D721Med (cell line): Measurements from ENCODE around the gene DOCK6.

Experiments
- DNase-seq: peaks from one replicate; pipeline ENCODE4 v3.0.0; 2011; ENCODE audit warnings: low spot score; ENCODE audit not compliant: insufficient read length
- FAIRE-seq: peaks from 2 replicates; lab custom pipeline; 2011; peaks lifted over from hg19 to GRCh38; lab: Jason Lieb, UNC
- CTCF ChIP-seq: IDR thresholded peaks from 2 replicates; pipeline ENCODE4 v1.5.1; 2012; ENCODE audit warnings: mild to moderate bottlenecking, control low read depth; ENCODE audit not compliant: insufficient read depth; ENCODE audit errors: missing control alignments

Gene DOCK6

GRCh38 chr19:11261971-11262839 lies at the start of gene DOCK6:
TSS of gene DOCK6 (minus strand) at chr19:11262524. CDS start at chr19:11262440, 84 bp downstream.
- DNase-seq (no peak), FAIRE-seq (no peak)
- no peak for TF ChIP-seq CTCF

- FAIRE-seq (no peak), DNase-seq (no peak)
- no peak for TF ChIP-seq CTCF
Measured at GRCh38 chr19:11306337-11306736, 44.0 kb upstream of the DOCK6 start.

- FAIRE-seq (no peak), DNase-seq (no peak)
- no peak for TF ChIP-seq CTCF
Measured at GRCh38 chr19:11304936-11305335, 42.6 kb upstream of the DOCK6 start.

GRCh38 chr19:11300811-11301120 lies 38.4 kb upstream of the DOCK6 start:
- no peak for FAIRE-seq
- TF ChIP-seq CTCF: no peak

GRCh38 chr19:11299946-11300810 lies 37.9 kb upstream of the DOCK6 start:
- DNase-seq: no peak
- no peak for FAIRE-seq
- no peak for TF ChIP-seq CTCF

More at GRCh38 chr19:11300811-11301120, 38.4 kb upstream of the DOCK6 start:
- no peak for DNase-seq

GRCh38 chr19:11296264-11296663 lies 33.9 kb upstream of the DOCK6 start:
- no peak for FAIRE-seq
- DNase-seq: no peak
- TF ChIP-seq CTCF: no peak
